RWPE1 (cell line): ENCODE results near the gene CTAG2.

Experiments
- CTCF ChIA-PET: fragments of 350-600 bp; sonication (Branson Sonifier 250); formaldehyde crosslinking; extraction: SDS; loops from one replicate; lab custom pipeline; 2021; lab: Yijun Ruan, JAX
- POLR2A ChIA-PET: fragments of 400-600 bp; formaldehyde crosslinking; extraction: SDS; loops from one replicate; lab custom pipeline; 2020; ENCODE audit warnings: antibody characterized with exemption; ENCODE audit not compliant: low non-redundant PET; lab: Yijun Ruan, JAX
- DNase-seq: peaks from one replicate; pipeline ENCODE4 v3.0.0; 2012; ENCODE audit warnings: low spot score
- H3K27ac ChIP-seq: fragments of 450-650 bp; 2 replicates; pipeline ENCODE4 v1.5.1; 2017
- TF ChIP-seq, protein P1 (sequence below): fragments of 450-650 bp; conservative IDR thresholded peaks from 2 replicates; pipeline ENCODE4 v1.5.1; 2017; ENCODE audit warnings: low read depth, mild to moderate bottlenecking

CTAG2 gene

DNA sequence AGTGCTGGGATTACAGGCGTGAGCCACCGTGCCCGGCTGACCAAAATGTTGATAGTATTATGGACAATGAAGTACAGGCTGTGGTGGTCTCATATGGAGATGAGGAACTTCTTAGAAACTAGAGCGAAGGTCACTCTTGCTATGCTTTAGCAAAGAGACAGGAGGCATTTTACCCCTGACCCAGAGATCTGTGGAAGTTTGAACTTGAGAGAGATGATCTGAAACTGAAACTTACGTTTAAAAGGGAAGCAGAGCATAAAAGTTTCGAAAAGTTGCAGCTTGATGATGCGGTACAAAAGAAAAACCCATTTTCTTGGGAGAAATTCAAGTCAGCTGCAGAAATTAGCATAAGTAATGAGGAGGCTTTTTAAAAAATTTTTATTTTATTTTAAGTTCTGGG is 8.5 kb upstream of the CTAG2 start:
- no peak overlapping the region for H3K27ac ChIP-seq
- DNase-seq: no peak
- TF ChIP-seq, protein P1, sequence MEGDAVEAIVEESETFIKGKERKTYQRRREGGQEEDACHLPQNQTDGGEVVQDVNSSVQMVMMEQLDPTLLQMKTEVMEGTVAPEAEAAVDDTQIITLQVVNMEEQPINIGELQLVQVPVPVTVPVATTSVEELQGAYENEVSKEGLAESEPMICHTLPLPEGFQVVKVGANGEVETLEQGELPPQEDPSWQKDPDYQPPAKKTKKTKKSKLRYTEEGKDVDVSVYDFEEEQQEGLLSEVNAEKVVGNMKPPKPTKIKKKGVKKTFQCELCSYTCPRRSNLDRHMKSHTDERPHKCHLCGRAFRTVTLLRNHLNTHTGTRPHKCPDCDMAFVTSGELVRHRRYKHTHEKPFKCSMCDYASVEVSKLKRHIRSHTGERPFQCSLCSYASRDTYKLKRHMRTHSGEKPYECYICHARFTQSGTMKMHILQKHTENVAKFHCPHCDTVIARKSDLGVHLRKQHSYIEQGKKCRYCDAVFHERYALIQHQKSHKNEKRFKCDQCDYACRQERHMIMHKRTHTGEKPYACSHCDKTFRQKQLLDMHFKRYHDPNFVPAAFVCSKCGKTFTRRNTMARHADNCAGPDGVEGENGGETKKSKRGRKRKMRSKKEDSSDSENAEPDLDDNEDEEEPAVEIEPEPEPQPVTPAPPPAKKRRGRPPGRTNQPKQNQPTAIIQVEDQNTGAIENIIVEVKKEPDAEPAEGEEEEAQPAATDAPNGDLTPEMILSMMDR: no peak
- CTCF ChIA-PET: no interaction called here
- POLR2A ChIA-PET: no interaction called here

DNA sequence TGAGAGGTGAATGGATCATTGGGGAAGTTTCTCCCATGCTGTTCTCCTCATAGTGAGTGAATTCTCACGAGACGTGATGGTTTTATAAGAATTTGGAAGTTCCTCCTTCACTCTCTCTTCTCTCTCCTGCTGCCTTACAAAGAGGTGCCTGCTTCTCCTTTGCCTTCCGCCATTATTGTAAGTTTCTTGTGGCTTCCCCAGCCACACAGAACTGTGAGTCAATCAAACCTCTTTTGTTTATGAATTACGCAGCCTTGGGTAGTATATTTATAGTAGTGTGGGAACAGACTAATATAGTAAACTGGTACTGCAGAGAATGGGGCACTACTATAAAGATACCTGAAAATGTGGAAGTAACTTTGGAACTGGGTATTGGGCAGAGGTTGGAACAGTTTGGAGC is 7.8 kb upstream of the CTAG2 start:
- DNase-seq: no peak
- no peak overlapping the region for H3K27ac ChIP-seq
- ChIA-PET CTCF (no interaction called here), POLR2A (no interaction called here)
- TF ChIP-seq, protein P1: no peak

DNA sequence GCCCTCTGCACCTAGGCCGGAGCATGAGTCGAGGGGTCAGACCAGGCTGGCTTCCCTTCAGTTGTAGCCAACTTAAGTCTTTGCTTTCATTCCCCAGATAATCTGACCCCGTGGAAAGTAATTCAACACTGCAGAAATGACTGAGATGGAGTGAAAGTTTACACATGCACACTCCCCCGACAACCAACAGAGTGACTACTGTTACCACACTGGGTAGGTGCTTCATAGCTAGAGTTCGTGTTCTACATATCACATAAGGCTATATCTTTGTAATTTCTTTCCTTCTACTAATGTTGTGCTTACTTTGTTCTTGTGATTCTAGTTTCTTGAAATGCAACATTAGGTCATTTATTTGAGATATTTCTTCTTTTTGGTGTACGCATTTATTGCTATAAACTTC is 7.2 kb upstream of the CTAG2 start:
- ChIA-PET CTCF (no interaction called here), POLR2A (no interaction called here)
- TF ChIP-seq, protein P1: no peak
- H3K27ac ChIP-seq: no peak overlapping the region
- DNase-seq: no peak

DNA sequence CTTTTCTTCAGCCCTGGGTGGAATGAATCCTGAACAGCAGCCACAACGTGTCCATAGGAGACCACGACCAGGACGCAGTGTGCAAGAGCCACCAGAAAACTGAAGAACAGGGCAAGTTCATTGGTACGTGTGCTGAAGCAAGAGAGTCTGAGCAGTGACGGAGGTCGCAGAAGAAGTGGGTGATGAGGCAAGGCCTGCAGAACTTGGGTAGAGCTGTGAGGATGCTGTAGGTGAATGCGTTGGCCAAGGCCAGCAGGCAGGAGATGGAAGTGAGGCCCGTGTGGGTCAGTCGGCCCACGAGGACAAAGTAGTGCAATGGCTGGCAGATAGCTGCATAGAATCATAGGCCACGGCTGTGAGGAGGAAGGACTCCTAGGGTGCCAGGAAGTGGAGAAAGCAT is 5.6 kb upstream of the CTAG2 start:
- TF ChIP-seq, protein P1: no peak
- POLR2A ChIA-PET: no interaction called here

DNA sequence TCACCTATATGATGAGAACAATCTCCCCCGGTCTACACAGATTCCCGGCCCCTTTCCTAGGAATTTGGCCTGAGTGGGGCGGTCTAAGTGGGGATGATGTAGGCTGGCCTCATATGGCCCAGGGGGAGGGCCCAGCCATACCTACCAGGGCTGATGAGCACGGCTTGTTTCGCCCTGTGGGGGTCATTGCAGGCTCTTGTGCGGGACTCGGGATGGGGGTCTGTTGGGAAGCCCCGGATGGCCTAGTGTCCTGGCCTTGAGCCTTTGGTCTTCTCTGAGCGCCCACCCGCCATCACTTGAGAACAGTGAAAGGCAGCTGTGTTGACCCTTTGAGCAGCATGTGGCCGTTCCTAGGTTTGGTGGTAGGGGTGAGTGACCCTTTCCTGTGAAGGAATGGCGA is 4.8 kb upstream of the CTAG2 start:
- ChIA-PET POLR2A (no interaction called here), CTCF (no interaction called here)
- DNase-seq: no peak
- TF ChIP-seq, protein P1: no peak
- no peak overlapping the region for H3K27ac ChIP-seq

More for the DNA sequence above, 5.6 kb upstream of the CTAG2 start:
- CTCF ChIA-PET: no interaction called here
- DNase-seq: no peak
- no peak overlapping the region for H3K27ac ChIP-seq

DNA sequence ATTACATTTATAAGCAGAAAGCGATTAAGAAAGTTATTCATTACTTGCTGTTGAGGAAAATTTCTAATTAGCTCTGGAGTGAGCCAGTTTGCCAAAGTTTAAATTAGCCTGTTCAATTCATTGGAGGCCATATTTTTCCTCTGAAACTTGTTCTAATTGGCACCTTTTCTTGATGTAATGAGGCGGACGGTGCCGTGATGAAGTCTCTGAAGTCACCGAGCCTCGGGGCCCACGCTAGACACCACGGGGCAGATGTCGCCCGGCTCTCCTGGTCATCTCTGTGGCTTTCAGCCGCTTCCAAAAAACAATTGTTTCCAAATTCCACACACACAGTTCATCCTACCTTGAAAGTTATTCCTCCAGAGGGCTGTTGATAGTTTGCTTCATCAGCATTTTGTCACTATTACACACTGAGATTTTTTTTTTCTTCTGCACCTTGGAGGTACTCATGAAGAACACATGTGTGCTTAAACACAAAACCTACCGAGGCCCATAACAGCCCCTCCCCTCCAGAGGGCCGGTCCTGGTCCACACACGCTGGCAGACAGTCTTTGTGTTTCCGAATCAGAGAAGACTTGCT is 3.9 kb upstream of the CTAG2 start:
- no peak overlapping the region for H3K27ac ChIP-seq
- TF ChIP-seq, protein P1: no peak
- CTCF ChIA-PET: no interaction called here
- no peak for DNase-seq
- POLR2A ChIA-PET: no interaction called here
